CD4-positive, CD25-positive, alpha-beta regulatory T cell (primary cell): ENCODE measurements around the gene IDUA. TPM values are rescaled to one million over a fixed set of nuclear protein-coding genes. Genes with fewer than 3 reads are reported as not detected.

Experiments used
- ATAC-seq, 2 donors: fragments of 150-1000 bp; cut with Tn5 transposase; one replicate each; pipeline ENCODE4 v1.10.0; 2021; ENCODE audit warnings: low read depth in 2 of 2, moderate number of reproducible peaks in 2 of 2, moderate library complexity in 1 of 2
- DNase-seq, 3 donors: peaks; one replicate each; pipeline versions ENCODE4 v3.0.0 to v3.0.0-alpha.2; 2012 to 2022; ENCODE audit warnings: mixed read lengths in 1 of 3
- H3K27ac ChIP-seq: one replicate; pipeline ENCODE4 v1.7.0; 2013; ENCODE audit warnings: mild to moderate bottlenecking, low read length; ENCODE audit not compliant: insufficient read depth, poor library complexity, severe bottlenecking
- H3K27me3 ChIP-seq: one replicate; pipeline ENCODE4 v1.7.0; 2013; ENCODE audit warnings: low read length; ENCODE audit not compliant: control insufficient read depth, insufficient read depth
- H3K36me3 ChIP-seq: one replicate; pipeline ENCODE4 v1.7.0; 2013; ENCODE audit warnings: mild to moderate bottlenecking, low read length, moderate library complexity; ENCODE audit not compliant: control insufficient read depth, insufficient read depth
- H3K4me1 ChIP-seq: 2 replicates; pipeline ENCODE4 v1.7.0; 2013; ENCODE audit warnings: mild to moderate bottlenecking, low read length; ENCODE audit not compliant: insufficient read depth, control insufficient read depth, poor library complexity, severe bottlenecking
- H3K4me3 ChIP-seq: one replicate; pipeline ENCODE4 v1.7.0; 2013; ENCODE audit warnings: low read depth, mild to moderate bottlenecking, low read length, moderate library complexity
- H3K9me3 ChIP-seq, 2 experiments: 1 replicate in 1 of 2; 2 replicates in 1 of 2; pipeline ENCODE4 v1.7.0; 2013; ENCODE audit warnings: low read length in 2 of 2, mild to moderate bottlenecking in 1 of 2, moderate library complexity in 1 of 2; ENCODE audit not compliant: control insufficient read depth in 2 of 2
- H3K27ac Mint-ChIP-seq, 3 donors: one replicate each; pipeline ENCODE4 v1.8.0; 2020 to 2022; ENCODE audit warnings: mild to moderate bottlenecking in 3 of 3, mixed read lengths in 3 of 3, moderate library complexity in 2 of 3
- H3K27me3 Mint-ChIP-seq: one replicate; pipeline ENCODE4 v1.8.0; 2022; ENCODE audit warnings: mild to moderate bottlenecking, mixed read lengths
- H3K36me3 Mint-ChIP-seq: one replicate; pipeline ENCODE4 v1.8.0; 2020; ENCODE audit warnings: mixed read lengths
- H3K4me1 Mint-ChIP-seq, 4 donors: one replicate each; pipeline ENCODE4 v1.8.0; 2020 to 2022; ENCODE audit warnings: mixed read lengths in 4 of 4, mild to moderate bottlenecking in 1 of 4
- H3K4me3 Mint-ChIP-seq, 4 donors: one replicate each; pipeline ENCODE4 v1.8.0; 2020 to 2022; ENCODE audit warnings: mild to moderate bottlenecking in 4 of 4, mixed read lengths in 4 of 4, moderate library complexity in 3 of 4
- H3K9me3 Mint-ChIP-seq, 7 donors: one replicate each; pipeline ENCODE4 v1.8.0; 2020 to 2022; ENCODE audit warnings: mixed read lengths in 7 of 7, mild to moderate bottlenecking in 3 of 7, moderate library complexity in 2 of 7
- polyA plus RNA-seq, 4 donors: library from polyadenylated mRNA; unstranded; fragments of 300-500 nt; fragmentation: Illumina TruSeq; gene quantifications; one replicate each; pipeline ENCODE4 v1.2.3, GENCODE V29; 2021
- total RNA-seq: library from RNA; stranded (reverse); gene quantifications from one replicate; pipeline ENCODE4 v1.2.3, GENCODE V29; 2022

IDUA gene
- total and polyA plus RNA-seq, 5 donors from 2014 or later, result 7.5 to 55.5 (median 8.9) TPM

DNA sequence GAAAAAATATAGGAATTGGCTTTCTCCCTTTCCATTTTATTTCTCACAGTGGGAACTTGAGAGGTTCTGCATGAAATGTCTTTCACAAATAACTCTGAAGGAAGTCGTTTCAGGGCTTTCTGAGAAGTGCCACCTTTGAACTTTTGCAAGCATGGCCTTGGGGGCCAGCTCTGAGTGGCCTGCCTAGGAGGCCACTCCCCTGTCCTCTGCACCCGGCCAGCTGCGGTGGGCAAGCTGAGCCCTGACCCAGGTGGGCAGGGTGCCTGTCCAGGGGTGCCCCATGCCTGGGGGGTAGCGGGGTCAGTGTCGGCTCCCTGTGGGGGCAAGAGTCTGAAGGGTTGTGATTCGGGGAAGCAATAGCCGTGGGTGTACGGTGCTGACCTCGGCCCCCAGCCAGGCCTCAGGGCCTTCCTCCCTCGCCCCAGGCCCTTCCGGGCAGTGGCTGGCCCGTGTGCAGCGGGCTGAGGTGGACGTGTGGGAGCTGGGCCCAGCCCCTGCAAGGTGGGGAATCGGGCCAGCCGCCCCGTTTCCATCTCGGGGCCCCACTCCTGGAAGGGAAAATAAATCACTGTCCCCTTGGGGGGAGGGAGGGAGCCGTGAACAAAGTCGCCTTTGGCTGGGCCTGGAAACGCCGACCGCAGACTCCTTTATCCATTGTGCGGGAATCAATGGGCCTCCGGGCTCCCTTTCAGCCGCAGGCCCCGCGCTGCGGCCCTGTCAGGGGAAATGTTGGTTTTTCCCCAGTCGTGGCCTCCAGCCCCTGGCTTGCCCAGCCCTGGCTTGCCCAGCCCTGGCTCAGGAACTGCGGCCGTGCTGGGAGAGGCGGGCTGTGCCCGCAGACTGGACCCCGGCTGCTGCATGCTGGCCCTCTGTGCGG lies 27.7 kb downstream of the IDUA start:
- peaks cover 5% of the 10 kb centered on the region for H3K27me3 Mint-ChIP-seq

GRCh38 chr4:1015179-1015578 lies 28.3 kb downstream of the IDUA start:
- ATAC-seq (no peak), DNase-seq (no peak)
- no peak overlapping the region for H3K27ac ChIP-seq
- Mint-ChIP-seq H3K9me3 (no peaks in the 10 kb centered on the region), H3K27me3 (peaks cover 5% of the 10 kb centered on the region), H3K4me1 (peaks cover 0 to 9% (median 3%) of the 10 kb centered on the region in 4 donors), H3K27ac (no peak overlapping the region), H3K36me3 (no peaks in the 10 kb centered on the region), H3K4me3 (no peak overlapping the region)
- peaks cover 17% of the 10 kb centered on the region for H3K4me1 ChIP-seq
- no peaks in the 10 kb centered on the region for H3K27me3 ChIP-seq
- H3K4me3 ChIP-seq, result no peak overlapping the region
- H3K9me3 ChIP-seq, result no peaks in the 10 kb centered on the region
- no peaks in the 10 kb centered on the region for H3K36me3 ChIP-seq

More for the DNA sequence above, 27.7 kb downstream of the IDUA start:
- Mint-ChIP-seq H3K4me3 (peak overlapping the region in 3 of 4 donors; percentile 43 to 83 (median 62)), H3K9me3 (no peaks in the 10 kb centered on the region), H3K4me1 (peaks cover 0 to 9% (median 3%) of the 10 kb centered on the region in 4 donors), H3K36me3 (no peaks in the 10 kb centered on the region), H3K27ac (no peak overlapping the region)
- DNase-seq (no peak), ATAC-seq (no peak)
- Histone ChIP-seq H3K27ac (no peak overlapping the region), H3K27me3 (no peaks in the 10 kb centered on the region), H3K9me3 (no peaks in the 10 kb centered on the region), H3K4me1 (peaks cover 21% of the 10 kb centered on the region), H3K36me3 (no peaks in the 10 kb centered on the region), H3K4me3 (no peak overlapping the region)

GRCh38 chr4:1015746-1016145 lies 28.9 kb downstream of the IDUA start:
- Mint-ChIP-seq H3K4me1 (peaks cover 0 to 5% (median 2%) of the 10 kb centered on the region in 4 donors), H3K27ac (no peak overlapping the region), H3K27me3 (peaks cover under 1% of the 10 kb centered on the region), H3K36me3 (no peaks in the 10 kb centered on the region), H3K4me3 (no peak overlapping the region), H3K9me3 (no peaks in the 10 kb centered on the region)
- ATAC-seq (no peak), DNase-seq (no peak)
- peaks cover 15% of the 10 kb centered on the region for H3K4me1 ChIP-seq
- no peaks in the 10 kb centered on the region for H3K27me3 ChIP-seq
- no peak overlapping the region for H3K27ac ChIP-seq
- no peaks in the 10 kb centered on the region for H3K36me3 ChIP-seq
- H3K4me3 ChIP-seq, result no peak overlapping the region
- H3K9me3 ChIP-seq, result no peaks in the 10 kb centered on the region

DNA sequence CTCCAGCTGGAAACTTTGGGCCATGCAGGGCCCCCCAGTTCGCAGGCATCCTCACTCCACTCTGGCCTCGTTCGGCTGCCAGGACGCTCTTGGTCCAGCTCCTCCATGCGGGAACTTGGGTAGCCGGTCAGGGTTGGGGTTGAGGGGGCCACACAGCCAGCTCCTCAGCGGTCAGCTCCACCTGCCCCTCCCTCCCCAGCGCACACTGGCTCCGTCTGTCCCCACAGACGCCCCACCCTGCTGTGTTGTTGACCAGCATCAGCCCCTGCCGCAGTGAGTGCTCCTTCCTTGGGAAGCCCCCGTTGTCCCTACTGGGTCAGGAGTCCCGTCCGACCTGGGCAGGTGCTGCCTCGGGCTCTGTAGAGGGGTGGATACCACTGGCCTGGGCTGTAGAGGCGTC lies 30.4 kb downstream of the IDUA start:
- ATAC-seq (no peak), DNase-seq (no peak)
- Histone ChIP-seq H3K4me3 (no peak overlapping the region), H3K27ac (no peak overlapping the region), H3K9me3 (no peaks in the 10 kb centered on the region), H3K36me3 (no peaks in the 10 kb centered on the region), H3K27me3 (no peaks in the 10 kb centered on the region), H3K4me1 (peaks cover 10% of the 10 kb centered on the region)
- H3K9me3 Mint-ChIP-seq, result no peaks in the 10 kb centered on the region
- no peaks in the 10 kb centered on the region for H3K36me3 Mint-ChIP-seq
- no peaks in the 10 kb centered on the region for H3K27me3 Mint-ChIP-seq
- H3K4me1 Mint-ChIP-seq, result peaks cover 0 to 6% (median 3%) of the 10 kb centered on the region in 4 donors
- H3K27ac Mint-ChIP-seq, result no peak overlapping the region
- no peak overlapping the region for H3K4me3 Mint-ChIP-seq

DNA sequence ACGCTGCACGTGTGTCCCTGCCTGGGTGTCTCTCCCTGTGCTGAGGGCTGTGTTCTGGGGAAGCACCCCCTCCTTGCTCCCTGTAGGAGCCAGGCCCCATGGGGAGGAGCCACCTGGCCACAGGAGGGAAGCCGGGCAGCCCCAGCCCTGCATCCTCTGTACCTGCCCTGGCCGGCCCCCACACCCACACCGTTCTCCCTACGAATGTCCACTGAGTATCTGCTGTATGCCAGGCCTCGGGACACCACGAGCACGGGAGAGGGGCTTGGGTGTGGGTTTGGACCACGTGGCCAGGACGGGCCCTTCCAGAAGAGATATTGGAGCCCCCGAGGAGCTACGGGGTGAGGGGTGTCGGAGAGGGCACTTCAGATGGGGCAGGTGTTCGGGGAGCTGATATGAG lies 30.9 kb downstream of the IDUA start:
- no peaks in the 10 kb centered on the region for H3K36me3 Mint-ChIP-seq

DNA sequence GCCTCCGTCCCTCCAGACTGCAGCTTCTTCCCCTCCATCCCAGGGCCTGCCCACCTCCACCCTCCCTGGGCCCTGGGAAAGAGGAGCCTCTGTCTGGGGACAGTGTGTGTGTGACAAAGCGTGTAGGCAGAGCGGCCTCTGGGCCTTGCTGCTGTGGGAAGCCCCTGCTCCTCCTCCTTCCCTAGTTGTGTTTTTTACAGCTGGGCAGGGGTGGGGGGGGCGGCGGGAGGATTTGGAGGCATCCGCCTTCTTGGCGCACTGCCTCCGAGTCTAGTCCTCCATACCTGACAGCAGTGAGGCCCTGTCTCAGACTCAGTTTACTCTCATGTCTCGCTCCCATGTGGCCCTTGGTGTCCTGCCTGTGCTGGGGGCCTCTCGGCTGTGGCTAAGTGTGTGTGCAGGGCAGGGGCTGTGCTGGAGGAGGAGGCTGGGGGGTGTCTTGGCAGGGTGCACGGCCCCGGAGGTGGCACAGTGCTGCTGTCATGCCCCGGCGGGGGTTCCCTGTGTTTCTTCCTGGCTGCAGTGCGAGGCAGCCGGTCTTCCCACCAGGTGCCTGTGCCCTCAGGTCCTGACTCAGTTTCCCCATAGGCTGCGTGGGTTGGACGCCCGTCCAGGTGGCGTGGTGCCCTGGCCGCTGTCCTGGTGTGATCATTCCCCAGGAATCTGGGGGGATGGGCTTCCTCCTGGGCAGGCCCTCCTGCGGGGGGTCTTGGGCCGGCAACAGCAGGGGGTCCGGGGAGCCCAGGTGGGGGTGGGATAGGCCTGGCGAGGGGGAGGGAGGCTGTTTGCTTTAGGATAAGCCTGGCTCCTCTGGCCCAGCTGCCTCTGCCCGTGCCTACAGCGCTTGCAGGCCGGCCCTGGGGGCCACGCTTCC lies 31.5 kb downstream of the IDUA start:
- Histone ChIP-seq H3K4me1 (peaks cover 3% of the 10 kb centered on the region), H3K9me3 (no peaks in the 10 kb centered on the region), H3K4me3 (no peak overlapping the region), H3K27me3 (no peaks in the 10 kb centered on the region), H3K27ac (no peak overlapping the region), H3K36me3 (no peaks in the 10 kb centered on the region)
- Mint-ChIP-seq H3K4me1 (peaks cover 0 to 6% (median 3%) of the 10 kb centered on the region in 4 donors), H3K27ac (no peak overlapping the region), H3K36me3 (no peaks in the 10 kb centered on the region), H3K27me3 (no peaks in the 10 kb centered on the region), H3K9me3 (no peaks in the 10 kb centered on the region), H3K4me3 (no peak overlapping the region)
- ATAC-seq (no peak), DNase-seq (no peak)

More for the DNA sequence above, 30.9 kb downstream of the IDUA start:
- Histone ChIP-seq H3K36me3 (no peaks in the 10 kb centered on the region), H3K4me3 (no peak overlapping the region), H3K4me1 (peaks cover 5% of the 10 kb centered on the region), H3K9me3 (no peaks in the 10 kb centered on the region), H3K27me3 (no peaks in the 10 kb centered on the region), H3K27ac (no peak overlapping the region)
- Mint-ChIP-seq H3K27me3 (no peaks in the 10 kb centered on the region), H3K4me3 (no peak overlapping the region), H3K9me3 (no peaks in the 10 kb centered on the region), H3K27ac (no peak overlapping the region), H3K4me1 (peaks cover 0 to 6% (median 3%) of the 10 kb centered on the region in 4 donors)
- DNase-seq, result no peak
- ATAC-seq, result no peak

DNA sequence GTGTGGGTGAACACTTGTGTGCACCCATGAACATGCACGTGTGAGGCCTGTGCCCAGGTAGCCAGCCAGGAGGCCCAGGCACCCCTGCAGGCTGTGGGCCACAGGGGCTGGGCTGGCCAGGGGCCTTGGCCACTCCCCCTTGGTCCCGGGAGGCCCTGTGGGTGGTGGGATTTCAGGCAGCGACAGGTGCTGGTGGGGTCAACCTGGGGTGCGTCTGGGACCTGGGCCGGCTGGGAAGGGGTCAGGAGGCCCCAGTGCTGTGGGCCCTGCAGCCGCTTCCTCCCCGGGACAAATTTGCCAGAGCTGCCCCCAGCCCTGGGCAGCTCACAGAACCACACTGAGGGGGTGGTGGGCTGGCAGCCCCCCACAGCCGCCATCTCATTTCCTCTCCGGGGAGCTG lies 32.5 kb downstream of the IDUA start:
- Histone ChIP-seq H3K27me3 (no peaks in the 10 kb centered on the region), H3K4me1 (peaks cover 3% of the 10 kb centered on the region), H3K4me3 (no peak overlapping the region), H3K9me3 (no peaks in the 10 kb centered on the region), H3K36me3 (no peaks in the 10 kb centered on the region), H3K27ac (no peak overlapping the region)
- no peaks in the 10 kb centered on the region for H3K27me3 Mint-ChIP-seq
- no peaks in the 10 kb centered on the region for H3K36me3 Mint-ChIP-seq
- H3K27ac Mint-ChIP-seq, result no peak overlapping the region
- H3K4me3 Mint-ChIP-seq, result no peak overlapping the region
- ATAC-seq (no peak), DNase-seq (no peak)
- peaks cover 0 to 2% (median 0%) of the 10 kb centered on the region in 4 donors for H3K4me1 Mint-ChIP-seq
- H3K9me3 Mint-ChIP-seq, result no peaks in the 10 kb centered on the region
